ENCODE results near the gene PRRT2. TPM values are rescaled to one million over a fixed set of nuclear protein-coding genes. Genes with fewer than 3 reads are reported as not detected.

The PRRT2 gene
- total and polyA plus RNA-seq, 2 donors (not counting 3 experiments of a cell fraction or from before 2014, with no cell fraction given) = 3.3 TPM

DNA sequence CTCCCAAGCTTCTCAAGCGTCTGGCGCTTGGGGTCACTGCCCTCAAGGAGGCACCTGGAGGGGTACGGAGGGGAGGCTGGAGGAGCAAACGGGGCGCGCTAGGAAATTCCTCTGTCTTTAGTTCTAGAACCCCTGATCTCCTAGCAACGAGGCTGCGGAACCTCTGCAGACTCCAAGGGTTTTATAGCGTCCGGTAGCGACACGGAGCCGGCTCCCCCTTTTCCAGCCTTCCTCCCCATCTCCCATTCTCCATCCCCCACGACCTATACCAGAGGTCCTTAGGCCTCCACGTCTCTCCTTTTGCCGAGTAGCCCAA lies 51.6 kb downstream of the PRRT2 start:
- H3K9me1 ChIP-seq (replicated peaks; ENCODE audit: control insufficient read depth, extremely low read depth, insufficient read depth, low read length) = no peaks in the 10 kb centered on the region
- no peak overlapping the region for H3K9ac ChIP-seq (replicated peaks; ENCODE audit: extremely low read depth, insufficient read depth, low read length)
- intact Hi-C loops (cut with micrococcal nuclease) = loop anchor here (1.0 to 2.0 kb wide), 8 partner anchors 39 to 158 kb away; partner anchors contain the start of genes INO80E, KIF22, MVP and TAOK2
- no peaks in the 10 kb centered on the region for H4K20me1 ChIP-seq (replicated peaks; ENCODE audit: control insufficient read depth, extremely low read depth, insufficient read depth, low read length)
- H3K4me3 ChIP-seq (replicated peaks in 1 of 3; ENCODE audit: insufficient read depth in 1 of 3, low read depth in 1 of 3, low read length in 3 of 3) = no peak overlapping the region
- TF ChIP-seq EZH2 (IDR thresholded peaks at IDR 0.05; ENCODE audit: borderline replicate concordance, low read depth, low read length, severe bottlenecking) = no peak
- TF ChIP-seq POLR2AphosphoS5 (IDR thresholded peaks at IDR 0.05; ENCODE audit: insufficient read depth, low read depth, low read length) = no peak
- TF ChIP-seq, protein P1, sequence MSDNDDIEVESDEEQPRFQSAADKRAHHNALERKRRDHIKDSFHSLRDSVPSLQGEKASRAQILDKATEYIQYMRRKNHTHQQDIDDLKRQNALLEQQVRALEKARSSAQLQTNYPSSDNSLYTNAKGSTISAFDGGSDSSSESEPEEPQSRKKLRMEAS (IDR thresholded peaks at IDR 0.05; ENCODE audit: insufficient read depth, insufficient read length) = no peak
- no peak for TF ChIP-seq POLR2A (IDR thresholded peaks at IDR 0.05; ENCODE audit: low read depth, low read length)
- TF ChIP-seq FOS (IDR thresholded peaks at IDR 0.05; ENCODE audit: borderline replicate concordance, insufficient read depth, low read length) = no peak
- TF ChIP-seq MYC (IDR thresholded peaks at IDR 0.05; ENCODE audit: low read depth, low read length) = no peak
- TF ChIP-seq GATA2 (IDR thresholded peaks at IDR 0.05; ENCODE audit: insufficient read depth, insufficient read length, low read depth, low read length) = no peak
- TF ChIP-seq, protein P2, sequence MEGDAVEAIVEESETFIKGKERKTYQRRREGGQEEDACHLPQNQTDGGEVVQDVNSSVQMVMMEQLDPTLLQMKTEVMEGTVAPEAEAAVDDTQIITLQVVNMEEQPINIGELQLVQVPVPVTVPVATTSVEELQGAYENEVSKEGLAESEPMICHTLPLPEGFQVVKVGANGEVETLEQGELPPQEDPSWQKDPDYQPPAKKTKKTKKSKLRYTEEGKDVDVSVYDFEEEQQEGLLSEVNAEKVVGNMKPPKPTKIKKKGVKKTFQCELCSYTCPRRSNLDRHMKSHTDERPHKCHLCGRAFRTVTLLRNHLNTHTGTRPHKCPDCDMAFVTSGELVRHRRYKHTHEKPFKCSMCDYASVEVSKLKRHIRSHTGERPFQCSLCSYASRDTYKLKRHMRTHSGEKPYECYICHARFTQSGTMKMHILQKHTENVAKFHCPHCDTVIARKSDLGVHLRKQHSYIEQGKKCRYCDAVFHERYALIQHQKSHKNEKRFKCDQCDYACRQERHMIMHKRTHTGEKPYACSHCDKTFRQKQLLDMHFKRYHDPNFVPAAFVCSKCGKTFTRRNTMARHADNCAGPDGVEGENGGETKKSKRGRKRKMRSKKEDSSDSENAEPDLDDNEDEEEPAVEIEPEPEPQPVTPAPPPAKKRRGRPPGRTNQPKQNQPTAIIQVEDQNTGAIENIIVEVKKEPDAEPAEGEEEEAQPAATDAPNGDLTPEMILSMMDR (IDR thresholded peaks at IDR 0.05; ENCODE audit: extremely low read depth in 1 of 2, insufficient read depth in 1 of 2, low read depth in 1 of 2, low read length in 2 of 2) = no peak
- TF ChIP-seq JUN (IDR thresholded peaks at IDR 0.05; ENCODE audit: borderline replicate concordance, insufficient read depth, insufficient read length, low read depth) = no peak
- CTCF ChIA-PET = interaction anchor here (0.8 to 3.9 kb wide), 8 partner anchors 10 to 110 kb away, joined by 3 to 19 read pairs (median 4); partner anchors contain the start of genes ASPHD1, KIF22 and SEZ6L2
- H3K36me3 ChIP-seq (ENCODE audit: control insufficient read depth in 2 of 2, extremely low read depth in 1 of 2, insufficient read depth in 2 of 2, low read length in 2 of 2) = peaks cover 0 to 19% of the 10 kb centered on the region in 2 experiments
- peak overlapping the region; percentile 87 for H3K4me2 ChIP-seq (ENCODE audit: insufficient read depth, low read length)
- dilution Hi-C loops (cut with MboI; ENCODE audit: extremely low pct_ligation_motif_present, low sequenced_read_pairs) = no loop called here
- peak overlapping the region; percentile 100 for H3K27ac ChIP-seq (ENCODE audit: insufficient read depth, low read depth, low read length)
- DNase-seq (ENCODE audit: low read depth, low spot score) (no peak), FAIRE-seq (no peak)
- POLR2A ChIA-PET = no interaction called here
- no peaks in the 10 kb centered on the region for H3K27me3 ChIP-seq (ENCODE audit: control insufficient read depth in 2 of 2, insufficient read depth in 2 of 2, low read length in 2 of 2)
- H2AFZ ChIP-seq (ENCODE audit: low read depth, low read length) = peak overlapping the region; percentile 84
- BruUV-seq (replicated peaks) = no TSS peak
- H3K9me3 ChIP-seq (replicated peaks; ENCODE audit: control insufficient read depth, insufficient read depth, low read length) = no peaks in the 10 kb centered on the region
- H3K79me2 ChIP-seq (ENCODE audit: control insufficient read depth, insufficient read depth, low read length) = peaks cover 14% of the 10 kb centered on the region
- H3K4me1 ChIP-seq (ENCODE audit: control insufficient read depth, extremely low read depth, insufficient read depth, low read length) = peaks cover 7% of the 10 kb centered on the region

Data from endothelial cell of umbilical vein (primary cell).